HT1080 (cell line): ENCODE measurements around the gene ARHGAP42. TPM values are rescaled to one million over a fixed set of nuclear protein-coding genes. Genes with fewer than 3 reads are reported as not detected.
"Not testable (repeated sequence)": the region's sequence is repeated elsewhere in the genome, so short reads cannot be mapped to it uniquely, and the experiment has no call there.

ENCODE experiments used
- DNase-seq: peaks from one replicate; pipeline ENCODE4 v3.0.0-alpha.2; 2015; ENCODE audit warnings: low read depth
- polyA plus RNA-seq, 2 experiments: library from polyadenylated mRNA; depleted of rRNA; stranded (reverse); fragments of >200 nt; gene quantifications; 2 replicates each; pipeline ENCODE4 v1.2.3, GENCODE V29; 2015
- total RNA-seq: library from RNA; depleted of rRNA; stranded (reverse); fragments of >200 nt; shearing (Covaris generic); gene quantifications from 2 replicates; pipeline ENCODE4 v1.2.3, GENCODE V29; 2014; rRNA removed

The ARHGAP42 gene
- 8.8 and 9.9 TPM in 2 replicates for total RNA-seq
- polyA plus RNA-seq (2015; cell fraction: cytosol; rRNA removed) = 4.5 and 6.1 TPM in 2 replicates
- polyA plus RNA-seq (2015; cell fraction: nucleus; rRNA removed) = 10.3 and 14.6 TPM in 2 replicates

- DNase-seq = peak; percentile 61
Measured at GRCh38 chr11:100687054-100687629, at the start of gene ARHGAP42. Gene ARHGAP42, plus strand, starts transcription at chr11:100687288. Its CDS starts 391 bp downstream, at chr11:100687679.

DNA sequence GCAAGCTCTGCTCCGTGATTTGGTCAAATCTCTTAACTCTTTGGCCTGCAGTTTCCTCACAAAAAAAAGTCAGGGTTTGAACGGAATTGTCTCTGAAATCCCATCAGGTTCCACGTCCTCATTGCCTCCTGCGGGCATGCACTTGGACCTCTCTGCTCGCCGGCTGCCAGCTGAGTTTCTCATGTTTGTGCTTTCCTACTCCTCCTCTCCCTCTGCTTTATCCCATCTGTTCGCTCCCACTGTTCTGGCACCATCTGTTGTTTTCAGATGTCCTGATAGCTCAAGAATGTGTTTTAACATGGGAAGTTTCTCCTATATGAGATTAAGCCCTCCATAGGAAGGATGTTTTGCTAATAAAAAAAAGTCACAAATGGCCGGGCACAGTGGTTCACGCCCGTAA is 49.4 kb upstream of the ARHGAP42 start:
- no peak for DNase-seq

DNA sequence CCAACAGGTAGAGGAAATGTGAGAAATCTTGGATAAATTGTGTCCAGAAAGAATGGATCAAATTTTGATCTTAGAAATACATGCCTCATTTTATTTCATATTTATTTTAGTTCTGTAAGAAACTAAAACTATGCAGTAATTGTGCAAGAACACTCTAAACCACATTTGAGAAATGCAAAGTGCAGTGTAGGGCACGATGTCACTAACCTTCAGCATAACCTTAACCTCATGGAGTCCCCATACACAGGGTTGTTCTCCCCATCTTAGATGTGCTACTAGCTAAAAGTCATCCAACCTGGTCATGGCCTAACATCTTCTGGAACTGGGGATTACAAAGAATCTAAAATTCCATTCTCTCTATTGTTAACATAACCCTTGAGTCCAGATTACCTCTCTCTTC is 48.4 kb upstream of the ARHGAP42 start:
- DNase-seq = no peak

DNA sequence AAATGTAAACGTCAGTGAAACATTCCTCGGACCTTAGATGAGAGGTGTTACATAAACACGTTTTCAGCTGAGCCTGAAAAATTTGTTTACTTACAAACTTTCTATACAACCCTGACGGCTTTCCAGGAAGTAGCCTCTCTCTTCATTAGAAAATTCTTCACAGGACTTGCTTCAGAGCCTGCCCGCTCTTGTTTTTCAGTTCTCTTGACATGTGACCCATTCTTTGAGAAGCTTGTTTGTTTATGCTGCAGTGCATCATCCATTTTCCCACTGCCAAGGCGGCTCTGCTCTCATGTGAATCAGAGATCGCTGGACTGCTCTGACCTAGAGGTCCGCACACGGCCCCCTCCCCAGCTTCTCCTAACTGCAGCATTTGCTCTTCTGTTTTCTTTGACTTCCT is 47.9 kb upstream of the ARHGAP42 start:
- DNase-seq = no peak

- no peak for DNase-seq
Measured at GRCh38 chr11:100640071-100640470, 47.0 kb upstream of the ARHGAP42 start.

DNA sequence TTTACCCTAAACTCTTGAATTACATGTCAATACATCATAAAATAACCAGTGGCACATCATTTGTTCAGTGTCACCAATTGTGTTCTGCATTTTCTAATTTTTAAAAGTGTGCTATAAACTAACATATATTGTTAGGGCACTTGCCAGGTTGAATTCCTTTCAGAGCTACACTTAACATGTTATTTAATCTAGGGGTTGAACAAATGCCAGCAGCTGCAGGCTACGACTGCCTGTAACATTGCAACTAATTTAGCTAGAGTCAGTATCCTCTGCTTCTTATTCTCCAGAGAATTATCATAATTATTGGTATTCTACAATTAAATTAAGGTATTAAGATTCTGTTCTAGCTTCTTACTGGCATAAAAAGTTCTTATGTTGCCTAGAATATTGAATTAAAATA is 46.4 kb upstream of the ARHGAP42 start:
- no peak for DNase-seq

- no peak for DNase-seq
Measured at GRCh38 chr11:100641456-100641855, 45.6 kb upstream of the ARHGAP42 start.

GRCh38 chr11:100646545-100646944 is 40.5 kb upstream of the ARHGAP42 start:
- no peak for DNase-seq

GRCh38 chr11:100647861-100648260 is 39.2 kb upstream of the ARHGAP42 start:
- no peak for DNase-seq

DNA sequence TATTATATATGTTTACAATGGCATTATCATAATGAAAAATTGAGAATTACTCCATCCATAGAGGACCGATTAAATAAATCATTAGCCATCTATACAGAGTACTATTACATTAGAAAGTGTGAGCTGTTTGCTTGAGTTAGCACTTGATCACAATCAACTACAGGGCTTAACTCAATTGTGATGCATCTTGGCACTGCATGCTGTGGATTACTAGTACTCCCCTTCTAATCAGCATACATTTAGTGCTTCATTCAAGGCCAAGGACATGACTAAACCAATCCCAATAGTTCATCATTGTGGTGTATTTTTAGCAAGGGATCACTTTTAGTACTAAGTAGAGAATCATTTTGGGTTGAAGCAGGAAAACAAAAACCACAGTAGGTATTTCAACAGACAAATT is 23.5 kb upstream of the ARHGAP42 start:
- DNase-seq = no peak

DNA sequence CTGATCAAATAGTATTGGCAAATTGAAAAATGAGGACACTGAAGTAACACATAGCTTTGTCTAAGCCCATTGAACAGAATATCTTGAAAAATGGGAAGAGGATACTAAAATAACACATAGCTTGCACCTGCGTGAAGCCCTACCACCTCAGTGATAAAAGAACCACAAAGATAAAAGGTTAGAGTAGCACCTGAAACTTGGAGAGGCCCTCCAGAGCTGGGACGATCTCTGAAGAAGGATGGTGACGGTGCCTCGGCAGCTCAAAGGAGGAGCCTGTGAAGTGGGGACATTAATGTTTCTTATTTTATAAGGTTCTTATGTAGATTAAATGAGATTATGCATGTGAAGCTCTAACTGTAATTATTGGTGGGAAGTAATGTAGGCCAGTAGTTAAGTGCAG is 23.1 kb upstream of the ARHGAP42 start:
- DNase-seq = no peak

GRCh38 chr11:100666816-100667215 is 20.3 kb upstream of the ARHGAP42 start:
- not testable (repeated sequence) for DNase-seq

DNA sequence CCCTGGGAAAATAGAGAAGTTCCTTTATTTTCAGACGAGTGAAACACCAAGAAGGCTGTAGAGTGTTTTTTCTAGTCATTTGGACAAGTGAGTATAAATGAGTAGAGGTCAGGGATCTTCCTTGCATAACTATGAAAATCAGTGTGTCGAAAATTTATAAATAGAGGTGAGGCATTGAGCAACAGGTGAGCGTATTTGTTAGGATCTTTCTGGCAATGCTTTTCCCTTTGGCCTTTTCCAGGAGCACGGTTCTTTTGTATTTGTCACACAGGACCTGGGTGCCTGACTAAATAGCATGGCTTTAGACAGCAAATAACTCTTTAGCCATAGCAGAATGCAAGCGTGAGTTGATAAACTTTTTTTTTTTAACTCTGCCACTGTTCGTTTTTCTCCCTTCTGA is 19.6 kb upstream of the ARHGAP42 start:
- no peak for DNase-seq

GRCh38 chr11:100670140-100670539 is 16.9 kb upstream of the ARHGAP42 start:
- DNase-seq = no peak

GRCh38 chr11:100671471-100671870 is 15.6 kb upstream of the ARHGAP42 start:
- DNase-seq = no peak

DNA sequence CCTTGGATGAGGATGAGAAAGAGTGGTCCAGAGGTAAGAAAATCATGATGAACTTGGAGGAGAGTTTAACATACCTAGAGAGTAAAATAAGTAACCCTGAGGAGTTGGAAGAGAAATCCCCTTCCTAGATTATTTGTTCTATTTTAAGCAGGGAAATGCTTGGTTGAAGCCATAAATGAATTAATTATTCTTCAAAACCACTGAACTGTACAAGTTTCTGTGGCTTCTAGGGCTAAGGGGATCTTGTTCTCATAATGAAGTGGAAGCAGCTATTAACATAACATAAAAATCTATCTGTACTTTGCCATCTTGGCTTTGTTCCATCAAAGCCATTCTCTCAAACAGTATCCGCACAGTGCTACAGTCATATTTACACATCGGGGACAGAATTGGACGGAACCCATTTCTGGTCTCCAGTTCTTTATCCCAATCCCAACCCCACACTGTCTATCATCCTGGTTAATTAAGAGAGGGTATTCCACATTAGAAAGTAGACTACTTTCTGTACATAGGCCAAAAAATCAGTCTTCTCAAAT is 14.5 kb upstream of the ARHGAP42 start:
- DNase-seq = no peak

GRCh38 chr11:100673063-100673462 is 14.0 kb upstream of the ARHGAP42 start:
- DNase-seq = no peak

DNA sequence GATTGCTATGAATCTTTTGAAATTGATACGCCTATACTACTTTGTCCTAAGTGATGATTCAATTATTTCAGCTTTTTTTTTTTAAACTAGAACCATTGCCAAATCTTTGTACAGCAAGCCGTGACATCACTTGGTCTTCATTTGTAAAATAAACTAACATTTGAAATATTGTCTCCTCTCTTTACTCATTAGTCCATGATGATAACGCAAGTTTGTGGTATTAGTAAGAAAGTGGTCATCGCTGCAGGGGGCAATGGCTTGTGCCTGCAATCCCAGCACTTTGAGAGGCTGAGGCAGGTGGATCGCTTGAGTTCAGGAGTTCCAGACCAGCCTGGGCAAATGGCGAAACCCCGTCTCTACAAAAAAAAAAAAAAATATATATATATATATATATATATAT is 12.9 kb upstream of the ARHGAP42 start:
- no peak for DNase-seq

DNA sequence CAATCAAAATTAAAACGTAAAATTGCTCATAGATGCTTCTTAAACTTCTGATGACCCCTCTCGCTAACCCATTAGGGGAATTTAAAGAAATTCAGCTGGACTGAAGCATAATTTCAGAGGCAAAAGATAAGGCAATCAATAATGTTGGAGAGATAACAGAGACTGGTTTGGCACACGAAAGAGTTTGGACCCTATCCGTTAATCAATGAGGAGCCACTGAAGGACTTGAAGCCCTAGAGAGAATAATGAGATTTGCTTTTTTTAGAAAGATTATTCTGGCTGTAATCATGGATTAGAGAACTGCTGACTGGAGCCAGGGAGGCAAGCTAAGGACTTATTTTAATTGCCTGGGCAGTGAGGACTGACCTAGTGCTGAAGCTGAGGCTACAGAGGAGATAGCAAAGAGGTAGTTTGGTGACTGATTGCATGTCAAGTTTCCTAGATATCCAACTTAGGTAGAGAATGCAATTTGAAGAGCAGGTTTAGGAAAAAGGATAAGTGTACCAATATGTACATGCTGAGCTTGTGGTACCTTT is 11.9 kb upstream of the ARHGAP42 start:
- no peak for DNase-seq

GRCh38 chr11:100676901-100677300 is 10.2 kb upstream of the ARHGAP42 start:
- DNase-seq = no peak

GRCh38 chr11:100677796-100678195 is 9.3 kb upstream of the ARHGAP42 start:
- no peak for DNase-seq

GRCh38 chr11:100680070-100680469 is 7.0 kb upstream of the ARHGAP42 start:
- no peak for DNase-seq

GRCh38 chr11:100681064-100681502 is 6.0 kb upstream of the ARHGAP42 start:
- peak; percentile 74 for DNase-seq
